GM18951 (cell line): ENCODE data around the gene MED28.

Source experiments
- POLR2A ChIP-seq: IDR thresholded peaks from 4 replicates; pipeline ENCODE4 v1.6.1; 2011; ENCODE audit warnings: mild to moderate bottlenecking; ENCODE audit not compliant: insufficient read length, insufficient read depth; ENCODE audit errors: extremely low read depth
- in situ Hi-C: fragments of 300-500 bp; cut with MboI; formaldehyde crosslinking; loops from one replicate; pipeline ENCODE4 v1.12.0; 2022; ENCODE audit warnings: low sequenced_read_pairs, mixed read lengths, inconsistent platforms; ENCODE audit not compliant: unreplicated experiment

The MED28 gene

GRCh38 chr4:17665346-17665745 is 50.9 kb downstream of the MED28 start:
- in situ Hi-C loops: no loop called here
- no peak for TF ChIP-seq POLR2A

- in situ Hi-C loops: no loop called here
- no peak for TF ChIP-seq POLR2A
Measured at GRCh38 chr4:17665852-17666251, 51.4 kb downstream of the MED28 start.

- in situ Hi-C loops: no loop called here
- TF ChIP-seq POLR2A: no peak
Measured at GRCh38 chr4:17667253-17667652, 52.8 kb downstream of the MED28 start.

GRCh38 chr4:17667653-17668201 is 53.3 kb downstream of the MED28 start:
- TF ChIP-seq POLR2A: no peak
- in situ Hi-C loops: no loop called here

- in situ Hi-C loops: no loop called here
- no peak for TF ChIP-seq POLR2A
Measured at GRCh38 chr4:17670423-17670822, 56.0 kb downstream of the MED28 start.

- in situ Hi-C loops: no loop called here
- no peak for TF ChIP-seq POLR2A
Measured at GRCh38 chr4:17680559-17681280, 66.3 kb downstream of the MED28 start.

GRCh38 chr4:17681281-17682221 is 67.1 kb downstream of the MED28 start:
- TF ChIP-seq POLR2A: no peak
- in situ Hi-C loops: no loop called here

GRCh38 chr4:17682222-17682566 is 67.8 kb downstream of the MED28 start:
- TF ChIP-seq POLR2A: no peak
- in situ Hi-C loops: no loop called here
